ENCODE data around the gene ERBB2. TPM values are rescaled to one million over a fixed set of nuclear protein-coding genes. Genes with fewer than 3 reads are reported as not detected.
A peak's percentile ranks its signal among the peaks of the same experiment; 100 is the strongest.

Gene ERBB2
- total RNA-seq, 4 donors from 2014 or later: 175 to 439 (median 234) TPM

GRCh38 chr17:39702901-39703893 is 3.3 kb downstream of the ERBB2 start:
- Histone ChIP-seq H3K27me3 (peaks cover 4% of the 10 kb centered on the region), H3K4me1 (peaks cover 43 to 72% (median 68%) of the 10 kb centered on the region in 4 donors), H3K36me3 (no peaks in the 10 kb centered on the region), H3K9me3 (no peaks in the 10 kb centered on the region), H3K4me3 (no peak overlapping the region), H3K27ac (peak overlapping the region; percentile 83 to 92 (median 90))
- in situ Hi-C loops (cut with MboI; ENCODE audit: low pct_ligation_motif_present in 1 of 4, low pct_unique_long_range_greater_than_20kb in 1 of 4, low sequenced_read_pairs in 3 of 4) (no loop called here), intact Hi-C loops (cut with DNase I; ENCODE audit: low total_unique reads) (no loop called here)
- TF ChIP-seq POLR2A (IDR thresholded peaks at IDR 0.05) (no peak), EP300 (IDR thresholded peaks at IDR 0.05; ENCODE audit: low read depth) (no peak), POLR2AphosphoS5 (IDR thresholded peaks at IDR 0.05) (no peak), CTCF (IDR thresholded peaks at IDR 0.05) (no peak)
- 20 to 46% methylated on average over 1 to 12 of the region's 12 CpGs for WGBS, 2 donors (ENCODE audit: low coverage in 1 of 2)
- no peak for DNase-seq

- Histone ChIP-seq H3K27me3 (peaks cover 4% of the 10 kb centered on the region), H3K4me1 (peaks cover 43 to 72% (median 68%) of the 10 kb centered on the region in 4 donors), H3K27ac (peak overlapping the region; percentile 83 to 92 (median 90)), H3K36me3 (peaks cover 0 to 6% (median 3%) of the 10 kb centered on the region in 4 donors), H3K9me3 (no peaks in the 10 kb centered on the region), H3K4me3 (no peak overlapping the region)
- intact Hi-C loops (cut with DNase I; ENCODE audit: low total_unique reads) (no loop called here), in situ Hi-C loops (cut with MboI; ENCODE audit: low pct_ligation_motif_present in 1 of 4, low pct_unique_long_range_greater_than_20kb in 1 of 4, low sequenced_read_pairs in 3 of 4) (no loop called here)
- DNase-seq: no peak
- 80 to 91% methylated on average over 3 to 5 of the region's 5 CpGs for WGBS, 2 donors (ENCODE audit: low coverage in 1 of 2)
- TF ChIP-seq EP300 (IDR thresholded peaks at IDR 0.05; ENCODE audit: low read depth): no peak
- TF ChIP-seq POLR2A (IDR thresholded peaks at IDR 0.05): no peak
- no peak for TF ChIP-seq CTCF (IDR thresholded peaks at IDR 0.05)
- no peak for TF ChIP-seq POLR2AphosphoS5 (IDR thresholded peaks at IDR 0.05)
Measured at GRCh38 chr17:39703913-39704312, 4.0 kb downstream of the ERBB2 start.

- WGBS, 2 donors (ENCODE audit: low coverage in 1 of 2): 48% methylated on average over 10 of the region's 11 CpGs; no CpG with 5 or more reads in 1 of the 2 donors
Measured at GRCh38 chr17:39704821-39705551, 5.1 kb downstream of the ERBB2 start.

More at GRCh38 chr17:39704821-39705551, 5.1 kb downstream of the ERBB2 start:
- intact Hi-C loops (cut with DNase I; ENCODE audit: low total_unique reads): no loop called here
- in situ Hi-C loops (cut with MboI; ENCODE audit: low pct_ligation_motif_present in 1 of 4, low pct_unique_long_range_greater_than_20kb in 1 of 4, low sequenced_read_pairs in 3 of 4): no loop called here
- Histone ChIP-seq H3K4me3 (no peak overlapping the region), H3K27ac (peak overlapping the region; percentile 83 to 92 (median 90)), H3K27me3 (peaks cover 3% of the 10 kb centered on the region), H3K36me3 (peaks cover 0 to 9% (median 3%) of the 10 kb centered on the region in 4 donors), H3K4me1 (peaks cover 38 to 66% (median 64%) of the 10 kb centered on the region in 4 donors), H3K9me3 (no peaks in the 10 kb centered on the region)
- DNase-seq: no peak
- TF ChIP-seq CTCF (IDR thresholded peaks at IDR 0.05): peak in 3 of 5 experiments; percentile 11 to 60 (median 33)
- TF ChIP-seq POLR2A (IDR thresholded peaks at IDR 0.05): no peak

Measured in transverse colon (tissue), 4 donors.